ENCODE measurements around the gene SAMD9. TPM values are rescaled to one million over a fixed set of nuclear protein-coding genes. Genes with fewer than 3 reads are reported as not detected.

SAMD9 gene
- total RNA-seq, 1 experiment from 2014 or later: not detected

DNA sequence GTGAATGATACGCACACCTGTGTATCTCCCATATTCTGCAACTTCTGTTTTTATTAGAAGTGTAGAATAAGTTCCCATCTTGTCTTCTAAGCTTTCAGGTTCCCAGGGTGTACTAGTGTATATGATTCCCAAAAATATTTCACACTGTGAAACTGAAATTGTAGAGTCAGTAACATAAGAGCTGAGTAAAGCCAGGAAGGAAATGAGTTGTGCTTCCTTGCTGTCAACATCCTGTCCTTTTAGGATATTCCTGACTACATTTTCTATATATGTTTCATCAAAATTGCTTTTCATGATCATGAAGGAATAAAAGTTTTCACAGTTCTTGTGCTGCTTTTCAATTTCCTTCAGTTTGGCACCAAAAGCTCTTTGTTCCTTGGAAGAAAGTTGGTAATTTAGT is 15.2 kb upstream of the SAMD9 start:
- H3K27me3 Mint-ChIP-seq (ENCODE audit: low read depth): peaks cover 38% of the 10 kb centered on the region
- H3K4me2 ChIP-seq (ENCODE audit: insufficient read depth, insufficient read length, low read length): no peak overlapping the region
- H2BK12ac ChIP-seq (ENCODE audit: insufficient read length, low read depth, low read length): no peak overlapping the region
- no peaks in the 10 kb centered on the region for H3K27me3 ChIP-seq (ENCODE audit: insufficient read depth, low read length)
- no peak overlapping the region for H3K27ac Mint-ChIP-seq
- H2BK120ac ChIP-seq (ENCODE audit: low read depth, low read length, poor library complexity, severe bottlenecking): no peak overlapping the region
- TF ChIP-seq, protein P1, sequence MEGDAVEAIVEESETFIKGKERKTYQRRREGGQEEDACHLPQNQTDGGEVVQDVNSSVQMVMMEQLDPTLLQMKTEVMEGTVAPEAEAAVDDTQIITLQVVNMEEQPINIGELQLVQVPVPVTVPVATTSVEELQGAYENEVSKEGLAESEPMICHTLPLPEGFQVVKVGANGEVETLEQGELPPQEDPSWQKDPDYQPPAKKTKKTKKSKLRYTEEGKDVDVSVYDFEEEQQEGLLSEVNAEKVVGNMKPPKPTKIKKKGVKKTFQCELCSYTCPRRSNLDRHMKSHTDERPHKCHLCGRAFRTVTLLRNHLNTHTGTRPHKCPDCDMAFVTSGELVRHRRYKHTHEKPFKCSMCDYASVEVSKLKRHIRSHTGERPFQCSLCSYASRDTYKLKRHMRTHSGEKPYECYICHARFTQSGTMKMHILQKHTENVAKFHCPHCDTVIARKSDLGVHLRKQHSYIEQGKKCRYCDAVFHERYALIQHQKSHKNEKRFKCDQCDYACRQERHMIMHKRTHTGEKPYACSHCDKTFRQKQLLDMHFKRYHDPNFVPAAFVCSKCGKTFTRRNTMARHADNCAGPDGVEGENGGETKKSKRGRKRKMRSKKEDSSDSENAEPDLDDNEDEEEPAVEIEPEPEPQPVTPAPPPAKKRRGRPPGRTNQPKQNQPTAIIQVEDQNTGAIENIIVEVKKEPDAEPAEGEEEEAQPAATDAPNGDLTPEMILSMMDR (conservative IDR thresholded peaks at IDR 0.05): no peak
- H3K4me1 Mint-ChIP-seq: no peaks in the 10 kb centered on the region
- H3K4me1 ChIP-seq (ENCODE audit: insufficient read depth, low read length): no peaks in the 10 kb centered on the region
- no CpG with 5 or more reads among the region's 1 CpG for WGBS (ENCODE audit: extremely low coverage, insufficient read length, low lambda C conversion rate)
- H3K9me3 ChIP-seq (ENCODE audit: control insufficient read depth, low read depth, low read length): no peaks in the 10 kb centered on the region
- H3K18ac ChIP-seq (ENCODE audit: insufficient read length, low read depth, low read length): no peak overlapping the region
- H2BK5ac ChIP-seq (ENCODE audit: insufficient read length, low read length): no peak overlapping the region
- no peak overlapping the region for H2AFZ ChIP-seq (ENCODE audit: low read length)
- no peak overlapping the region for H2AK5ac ChIP-seq (ENCODE audit: insufficient read length, low read length)
- no peak overlapping the region for H3K27ac ChIP-seq (ENCODE audit: insufficient read length, low read depth, low read length)
- no peak overlapping the region for H4K91ac ChIP-seq (ENCODE audit: insufficient read length, low read depth, low read length)
- no peak overlapping the region for H3K56ac ChIP-seq (ENCODE audit: insufficient read length, low read depth, low read length)
- no peaks in the 10 kb centered on the region for H3K23me2 ChIP-seq (ENCODE audit: insufficient read length, low read depth, low read length, poor library complexity, severe bottlenecking)
- 0 out of 7 replicates have a peak, but pooled peaks cover 0 to 1% (median 0%) of the 10 kb centered on the region in 3 experiments for H3K36me3 Mint-ChIP-seq (ENCODE audit: insufficient read depth in 1 of 3, low read depth in 3 of 3)
- no peak overlapping the region for H2BK15ac ChIP-seq (ENCODE audit: low read depth, low read length)
- H4K5ac ChIP-seq (ENCODE audit: insufficient read length, low read depth, low read length): no peak overlapping the region
- H3K9me3 Mint-ChIP-seq: peaks cover 0 to 2% of the 10 kb centered on the region in 2 experiments; a peak in 1 of 5 replicates
- H3K79me1 ChIP-seq (ENCODE audit: insufficient read depth, low read depth, low read length, poor library complexity, severe bottlenecking): no peaks in the 10 kb centered on the region
- no peaks in the 10 kb centered on the region for H4K20me1 ChIP-seq (ENCODE audit: control insufficient read depth, insufficient read depth, insufficient read length)
- H3K4ac ChIP-seq (ENCODE audit: low read depth, low read length): no peak overlapping the region
- no peaks in the 10 kb centered on the region for H3K79me2 ChIP-seq (ENCODE audit: insufficient read depth, low read length)
- H3T11ph ChIP-seq (ENCODE audit: low read length): no peak overlapping the region
- H2BK20ac ChIP-seq (ENCODE audit: low read depth, low read length, poor library complexity, severe bottlenecking): no peak overlapping the region
- no peak overlapping the region for H3K23ac ChIP-seq (ENCODE audit: insufficient read length, low read depth, low read length)
- H4K8ac ChIP-seq (replicated peaks; ENCODE audit: insufficient read length, low read depth, low read length): no peak overlapping the region
- H3K14ac ChIP-seq (ENCODE audit: insufficient read depth, low read length): no peak overlapping the region
- DNase-seq: no peak
- no peak overlapping the region for H3K4me3 Mint-ChIP-seq
- no peak overlapping the region for H3K9ac ChIP-seq (ENCODE audit: extremely low read depth, insufficient read length, low read length)

Measured in H9 (cell line).